Measurements from ENCODE around the gene ANKS1B.
"Not testable (repeated sequence)": the region's sequence is repeated elsewhere in the genome, so short reads cannot be mapped to it uniquely, and the experiment has no call there.

Gene ANKS1B

DNA sequence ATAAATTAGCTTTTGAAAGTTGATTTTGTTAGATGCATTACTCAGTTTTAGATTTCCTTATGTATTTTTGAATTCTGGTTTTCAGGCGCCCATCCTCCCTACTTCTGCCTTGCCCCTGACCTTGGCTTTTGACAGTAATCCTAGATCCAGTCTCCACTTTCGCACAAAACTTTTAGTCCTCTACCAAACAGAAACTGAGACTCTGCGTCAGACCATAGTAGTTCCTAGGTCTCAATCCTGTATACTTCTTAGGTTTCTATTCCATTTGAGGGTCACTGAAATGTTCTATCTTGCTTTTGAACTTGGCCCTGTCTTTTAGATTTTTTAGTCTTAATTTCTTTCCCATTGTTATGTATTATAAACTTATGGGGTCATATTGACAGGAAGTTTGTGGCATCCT lies 645.1 kb downstream of the ANKS1B start:
- no peak for DNase-seq

DNA sequence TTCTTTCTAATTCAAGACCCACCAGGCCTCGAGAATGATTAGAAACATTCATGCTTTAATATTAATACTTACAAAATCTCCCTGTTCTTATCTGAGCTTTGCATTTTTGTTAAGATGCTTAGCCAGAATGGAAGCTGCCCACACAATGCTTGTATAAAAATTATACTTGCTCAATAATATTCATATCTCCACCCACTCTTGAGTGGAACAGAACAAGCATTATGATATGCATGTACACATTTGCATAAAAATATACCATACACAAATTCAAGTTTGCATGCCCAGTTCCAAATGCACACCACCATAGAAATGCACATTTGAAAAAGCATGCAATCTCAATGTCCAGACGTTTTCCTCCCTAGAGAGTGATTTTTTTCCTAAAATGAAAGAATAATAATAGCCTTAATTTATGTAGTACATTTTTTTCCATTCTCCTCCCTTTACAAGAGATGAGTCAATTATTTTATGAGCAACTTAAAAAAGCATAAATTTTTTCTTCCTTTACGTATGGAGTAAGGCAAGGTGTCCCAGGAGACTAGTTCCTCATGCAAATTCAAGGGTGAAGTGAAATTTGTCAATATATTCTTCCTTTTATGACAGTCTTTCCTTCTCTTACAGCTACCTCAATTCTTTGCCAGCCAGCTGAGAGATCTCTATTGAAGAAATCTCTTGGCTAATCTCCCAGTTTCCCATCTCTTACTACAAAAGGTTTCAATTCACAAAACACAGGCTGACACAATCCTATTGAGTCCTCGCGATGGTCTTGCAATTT lies 650.3 kb downstream of the ANKS1B start:
- no peak for DNase-seq

DNA sequence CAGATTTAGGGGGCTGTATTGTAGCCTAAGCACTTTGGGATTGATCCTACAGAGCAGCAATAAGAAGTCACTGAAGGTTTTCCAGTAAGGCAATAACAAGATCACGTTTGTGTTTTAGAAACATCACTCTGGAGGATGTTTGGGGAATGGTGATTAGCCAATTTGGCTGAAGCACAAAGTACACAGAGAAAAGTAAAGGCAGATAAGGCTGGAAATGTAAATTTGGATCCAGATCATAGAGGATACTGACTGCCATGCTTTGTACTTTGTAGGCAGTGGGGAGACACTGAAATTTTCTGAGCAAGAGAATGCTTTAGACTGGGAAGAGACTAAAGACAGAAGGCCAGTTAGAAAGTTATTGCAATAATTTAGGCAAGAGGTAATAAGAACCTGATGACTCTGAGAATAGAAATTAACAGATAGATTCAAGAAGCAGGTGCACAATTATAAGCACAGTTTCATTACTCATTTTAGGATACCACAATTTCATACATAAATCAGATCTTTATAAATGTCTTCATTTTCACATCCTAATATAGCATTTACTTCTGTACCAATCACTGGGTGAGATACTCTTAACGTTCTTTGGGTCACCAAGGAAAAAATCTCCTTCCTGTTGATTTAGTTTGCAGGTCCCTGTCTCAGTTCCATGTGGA lies 651.7 kb downstream of the ANKS1B start:
- no peak for DNase-seq

DNA sequence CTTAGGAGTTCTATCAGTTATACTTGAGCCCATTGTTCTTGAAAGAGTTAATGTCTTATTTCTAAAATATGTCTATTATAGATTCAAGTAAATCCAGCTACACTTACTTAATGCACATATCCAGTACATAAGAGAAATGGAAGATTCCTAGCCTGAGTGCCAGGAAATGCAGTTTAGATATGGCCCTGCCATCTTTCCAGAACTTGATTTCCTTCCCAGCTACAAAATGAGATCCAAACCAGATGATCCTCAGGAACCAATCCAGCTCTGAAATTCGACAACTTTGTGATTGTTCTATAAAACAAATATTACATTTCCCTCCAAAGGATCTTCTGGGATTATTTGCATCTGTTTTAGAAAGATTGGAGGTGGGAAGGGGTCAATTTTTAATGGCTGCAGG lies 654.5 kb downstream of the ANKS1B start:
- no peak for DNase-seq

DNA sequence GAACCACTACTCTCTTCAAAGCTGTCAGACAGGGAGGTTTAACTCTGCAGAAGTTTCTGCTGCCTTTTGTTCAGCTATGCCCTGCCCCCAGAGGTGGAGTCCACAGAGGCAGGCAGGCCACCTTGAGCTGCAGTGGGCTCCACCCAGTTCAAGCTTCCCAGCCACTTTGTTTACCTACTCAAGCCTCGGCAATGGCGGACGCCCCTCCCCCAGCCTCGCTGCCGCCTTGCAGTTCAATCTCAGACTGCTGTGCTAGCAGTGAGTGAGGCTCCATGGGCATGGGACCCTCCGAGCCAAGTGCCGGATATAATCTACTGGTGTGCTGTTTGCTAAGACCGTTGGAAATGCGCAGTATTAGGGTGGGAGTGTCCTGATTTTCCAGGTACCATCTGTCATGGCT lies 663.5 kb downstream of the ANKS1B start:
- DNase-seq = not testable (repeated sequence)

GRCh38 chr12:99311373-99311772 lies 673.4 kb downstream of the ANKS1B start:
- no peak for DNase-seq

DNA sequence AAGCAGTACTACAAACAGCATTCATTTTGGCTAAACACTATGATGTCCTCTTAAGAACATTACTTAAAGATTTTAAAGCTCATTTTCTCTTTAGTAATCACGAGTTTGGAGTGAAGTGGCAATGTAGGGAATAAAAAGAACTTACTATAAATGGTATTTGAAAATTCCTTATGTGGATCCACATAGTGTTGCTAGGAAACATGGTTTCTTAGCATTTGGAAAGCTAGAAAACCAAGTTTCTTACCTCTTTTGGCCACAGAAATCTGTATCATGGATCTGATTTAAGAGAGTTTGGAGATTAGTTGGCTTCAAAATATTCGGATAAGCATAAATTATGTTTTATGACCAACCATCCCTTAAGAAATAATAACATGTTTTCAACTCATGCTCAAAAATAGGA lies 674.9 kb downstream of the ANKS1B start:
- DNase-seq = no peak

GRCh38 chr12:99302874-99303273 lies 681.9 kb downstream of the ANKS1B start:
- no peak for DNase-seq

DNA sequence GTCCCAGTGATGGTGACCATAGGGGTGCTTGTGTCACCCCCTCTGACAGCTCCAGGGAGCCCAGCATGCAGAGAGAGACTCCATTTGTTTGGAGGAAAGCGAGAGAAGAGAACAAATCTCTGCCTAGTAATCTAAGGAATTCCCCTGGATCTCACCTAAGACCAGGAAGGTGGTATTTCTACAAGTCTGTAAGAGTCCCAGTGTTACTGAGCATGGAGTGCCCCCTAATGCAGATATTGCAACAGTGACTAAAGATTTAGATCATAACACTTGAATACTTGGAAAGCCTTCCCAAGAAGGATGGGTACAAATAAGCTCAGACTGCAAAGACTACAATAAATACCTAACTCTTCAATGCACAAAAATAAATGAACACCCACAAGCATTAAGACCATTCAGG lies 697.6 kb downstream of the ANKS1B start:
- DNase-seq = no peak

DNA sequence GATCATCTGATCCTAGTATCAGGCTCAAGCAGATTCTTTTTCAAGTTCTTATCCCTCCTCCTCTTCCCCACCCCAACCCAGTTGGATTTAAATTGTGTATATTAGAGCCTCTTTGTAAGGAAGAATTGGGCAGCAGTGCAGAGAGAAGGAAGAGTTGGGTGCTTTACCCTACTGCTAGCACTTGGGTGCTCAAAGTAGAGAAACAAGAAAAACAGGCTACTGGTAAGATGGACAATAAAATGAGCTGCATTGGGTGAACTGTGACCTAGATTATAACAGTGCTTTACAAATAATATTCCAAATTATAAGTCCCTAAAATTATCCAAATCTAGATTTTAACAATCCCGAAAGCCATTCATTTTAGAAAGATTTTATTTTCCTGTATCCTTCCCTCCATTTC lies 700.6 kb downstream of the ANKS1B start:
- DNase-seq = no peak

- DNase-seq = no peak
Observed at GRCh38 chr12:99282624-99283023, 702.1 kb downstream of the ANKS1B start.

- no peak for DNase-seq
Observed at GRCh38 chr12:99282086-99282485, 702.6 kb downstream of the ANKS1B start.

DNA sequence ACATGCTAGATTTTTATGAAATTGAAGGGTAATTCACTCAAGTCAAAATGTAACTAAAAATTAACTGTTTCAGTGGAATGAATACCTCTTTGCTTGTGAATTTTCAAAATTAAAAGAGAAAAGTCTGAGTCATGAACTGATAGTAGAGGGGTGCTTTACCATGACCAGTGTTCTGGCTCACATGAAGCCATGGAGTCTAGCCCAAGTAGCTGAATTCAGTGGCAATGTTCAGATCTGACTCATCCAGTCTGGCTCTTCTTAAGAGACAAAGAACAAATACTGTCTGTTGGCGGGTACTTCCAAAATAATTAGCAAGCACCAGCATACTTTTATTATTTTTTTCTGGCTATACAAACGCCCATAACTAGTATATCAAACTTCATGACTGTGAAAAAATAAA lies 703.5 kb downstream of the ANKS1B start:
- DNase-seq = no peak

DNA sequence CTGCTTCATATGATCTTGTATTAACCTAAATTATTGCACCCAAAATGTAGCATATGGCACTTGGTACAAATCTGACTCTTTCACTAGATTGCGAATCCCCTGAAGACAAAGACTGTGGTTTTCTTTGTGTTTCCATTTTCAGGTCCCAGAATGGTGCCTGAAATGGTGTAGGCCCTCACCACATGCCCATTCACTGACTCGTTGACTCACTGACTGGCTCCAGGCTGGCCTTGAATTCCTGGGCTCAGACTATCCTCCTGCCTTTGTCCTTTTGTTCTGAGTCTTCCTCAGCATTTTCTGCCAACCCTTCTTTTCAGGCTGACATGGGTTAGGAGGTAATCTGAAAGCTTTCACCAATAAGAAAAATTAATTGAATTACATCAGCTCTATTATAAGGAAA lies 705.8 kb downstream of the ANKS1B start:
- DNase-seq = no peak

GRCh38 chr12:99277591-99278379 lies 707.0 kb downstream of the ANKS1B start:
- DNase-seq = no peak

GRCh38 chr12:99271071-99271470 lies 713.7 kb downstream of the ANKS1B start:
- DNase-seq = no peak

DNA sequence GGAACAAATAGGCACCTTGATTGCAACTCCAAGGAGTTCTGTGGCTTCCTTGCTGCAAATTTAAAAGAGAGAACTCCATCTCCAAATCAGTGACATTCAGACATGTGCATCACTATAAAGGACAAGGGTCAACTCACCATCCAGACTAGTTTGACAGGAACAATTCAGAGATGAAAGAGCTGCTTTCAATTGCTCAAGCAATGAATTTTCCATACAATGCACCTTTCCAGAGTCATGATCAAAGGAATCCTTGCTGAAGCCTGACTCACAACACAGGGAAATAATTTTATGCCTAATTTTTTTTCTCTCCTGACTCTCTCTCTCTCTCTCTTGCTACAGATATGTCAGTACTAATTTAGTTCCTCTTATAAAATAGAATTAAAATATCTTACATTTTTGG lies 717.7 kb downstream of the ANKS1B start:
- no peak for DNase-seq

DNA sequence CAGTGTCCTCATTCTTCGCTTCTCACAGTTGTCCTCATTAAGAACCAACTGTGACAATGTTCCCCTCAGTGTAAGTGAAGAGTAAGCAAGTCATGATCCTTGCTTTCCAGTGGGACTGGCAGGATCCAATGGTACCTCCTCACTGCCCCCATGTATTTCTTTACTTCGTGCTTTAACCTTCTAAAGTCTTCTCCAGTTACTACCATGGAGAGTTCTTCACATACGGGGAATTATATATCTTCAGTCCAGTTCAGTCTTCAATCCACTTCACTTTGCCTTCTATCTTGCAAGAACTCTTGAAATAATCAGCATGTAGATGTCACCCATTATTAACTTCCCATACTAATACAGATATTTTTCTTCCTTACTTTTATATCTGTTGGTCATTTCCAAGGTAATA lies 719.1 kb downstream of the ANKS1B start:
- DNase-seq = no peak

- DNase-seq = no peak
Observed at GRCh38 chr12:99261256-99261655, 723.5 kb downstream of the ANKS1B start.

GRCh38 chr12:99260456-99260996 lies 724.2 kb downstream of the ANKS1B start:
- no peak for DNase-seq

GRCh38 chr12:99259040-99259934 lies 725.4 kb downstream of the ANKS1B start:
- DNase-seq = no peak

- DNase-seq = no peak
Observed at GRCh38 chr12:99257672-99258071, 727.1 kb downstream of the ANKS1B start.

DNA sequence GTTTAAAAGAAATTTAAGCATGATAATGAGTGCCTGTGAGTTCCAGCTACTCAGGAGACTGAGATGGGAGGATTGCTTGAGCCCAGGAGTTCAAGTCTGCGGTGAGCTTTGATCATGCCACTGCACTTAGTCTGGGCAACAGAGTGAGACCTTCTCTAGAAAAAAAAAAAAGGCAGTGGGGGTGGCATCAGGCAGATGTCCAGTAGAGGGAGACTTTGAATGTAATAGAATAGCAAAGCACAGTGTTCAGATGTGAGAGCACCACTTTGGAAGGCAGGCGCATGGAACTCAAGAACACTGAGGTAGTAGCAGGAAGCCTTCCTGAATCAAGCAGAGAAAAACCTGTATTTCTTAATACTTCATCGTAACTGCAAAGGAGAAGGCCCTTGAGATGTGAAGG lies 731.7 kb downstream of the ANKS1B start:
- DNase-seq = no peak
